H1 (cell line): ENCODE results near the gene MAPK8IP1. TPM values are rescaled to one million over a fixed set of nuclear protein-coding genes. Genes with fewer than 3 reads are reported as not detected.

Experiments
- CTCF ChIA-PET: fragments of 300-600 bp; sonication (Branson Sonifier 250); formaldehyde crosslinking; loops from one replicate; lab custom pipeline; 2021; ENCODE audit not compliant: partially characterized antibody; lab: Charles Lee
- POLR2A ChIA-PET: fragments of 300-600 bp; sonication (Branson Sonifier 250); formaldehyde crosslinking; loops from one replicate; lab custom pipeline; 2021; ENCODE audit warnings: inconsistent platforms; ENCODE audit not compliant: partially characterized antibody; lab: Charles Lee
- DNase-seq, 2 experiments: peaks; one replicate each; pipeline versions ENCODE4 v3.0.0 to v3.0.0-alpha.2; 2010 to 2022; ENCODE audit warnings: low spot score in 2 of 2, low read depth in 1 of 2, mixed read lengths in 1 of 2
- FAIRE-seq: peaks from 2 replicates; lab custom pipeline; 2011; peaks lifted over from hg19 to GRCh38; lab: Jason Lieb, UNC
- H2AFZ ChIP-seq: 2 replicates; pipeline ENCODE4 v1.8.1; 2012; ENCODE audit warnings: low read length, inconsistent platforms
- H2AK5ac ChIP-seq: 2 replicates; pipeline ENCODE4 v1.6.1; 2013; ENCODE audit warnings: low read depth, low read length
- H2BK120ac ChIP-seq: replicated peaks from 2 replicates; pipeline ENCODE3; 2013; ENCODE audit warnings: low read depth, low read length, inconsistent platforms
- H2BK12ac ChIP-seq: 2 replicates; pipeline ENCODE4 v1.6.1; 2013; ENCODE audit warnings: low read depth, low read length
- H2BK15ac ChIP-seq: 2 replicates; pipeline ENCODE4 v1.6.1; 2013; ENCODE audit warnings: low read length
- H2BK20ac ChIP-seq: 2 replicates; pipeline ENCODE4 v1.6.1; 2013; ENCODE audit warnings: low read length
- H2BK5ac ChIP-seq: 2 replicates; pipeline ENCODE4 v1.6.1; 2013; ENCODE audit warnings: low read depth, low read length
- H3K14ac ChIP-seq: 2 replicates; pipeline ENCODE4 v1.6.1; 2013; ENCODE audit warnings: inconsistent platforms; ENCODE audit not compliant: insufficient read length
- H3K18ac ChIP-seq: 2 replicates; pipeline ENCODE4 v1.6.1; 2013; ENCODE audit warnings: low read length; ENCODE audit errors: extremely low read depth
- H3K23ac ChIP-seq: 2 replicates; pipeline ENCODE4 v1.6.1; 2013; ENCODE audit warnings: inconsistent platforms; ENCODE audit not compliant: insufficient read length
- H3K23me2 ChIP-seq: 2 replicates; pipeline ENCODE4 v1.6.1; 2013; ENCODE audit warnings: low read depth, low read length
- H3K27ac ChIP-seq: 2 replicates; pipeline ENCODE4 v1.6.1; 2011; ENCODE audit warnings: low read depth, low read length, inconsistent platforms
- H3K27me3 ChIP-seq, 4 experiments: replicated peaks in 1 of 4; 1 replicate in 1 of 4; 2 replicates in 3 of 4; pipeline versions ENCODE4 v1.6.1 to v1.8.1; 2011 to 2013; ENCODE audit warnings: low read length in 3 of 4, mild to moderate bottlenecking in 3 of 4, inconsistent platforms in 2 of 4, mixed read lengths in 2 of 4, moderate library complexity in 1 of 4; ENCODE audit not compliant: control insufficient read depth in 3 of 4, insufficient read depth in 3 of 4; ENCODE audit errors: extremely low read depth in 1 of 4
- H3K36me3 ChIP-seq, 4 experiments: 2 replicates each; pipeline versions ENCODE4 v1.6.1 to v1.8.1; 2011 to 2013; ENCODE audit warnings: mild to moderate bottlenecking in 4 of 4, low read length in 3 of 4, moderate library complexity in 2 of 4, control low read depth in 1 of 4, inconsistent platforms in 1 of 4; ENCODE audit not compliant: insufficient read depth in 4 of 4, control insufficient read depth in 2 of 4
- H3K4ac ChIP-seq: replicated peaks from 2 replicates; pipeline ENCODE3; 2013; ENCODE audit warnings: low read length, low read depth, mixed read lengths, inconsistent platforms; ENCODE audit not compliant: insufficient read length
- H3K4me1 ChIP-seq, 4 experiments: replicated peaks in 1 of 4; 1 replicate in 1 of 4; 2 replicates in 3 of 4; pipeline versions ENCODE4 v1.6.1 to v1.8.1; 2011 to 2013; ENCODE audit warnings: low read length in 3 of 4, inconsistent platforms in 2 of 4, mixed read lengths in 1 of 4; ENCODE audit not compliant: insufficient read depth in 4 of 4, control insufficient read depth in 3 of 4
- H3K4me2 ChIP-seq, 2 experiments: 2 replicates each; pipeline versions ENCODE4 v1.6.1 to v1.8.1; 2011 to 2013; ENCODE audit warnings: low read depth in 2 of 2, low read length in 2 of 2, control low read depth in 1 of 2, inconsistent platforms in 1 of 2, mild to moderate bottlenecking in 1 of 2; ENCODE audit not compliant: insufficient read depth in 1 of 2
- H3K4me3 ChIP-seq, 4 experiments: fragments of 200-600, 300-600 bp in 1 of 4; sonication (generic), shearing (Covaris generic), sonication (Bioruptor Twin) in 1 of 4; 2 replicates each; pipeline versions ENCODE4 v1.5.1 to v1.8.1; 2011 to 2016; ENCODE audit warnings: low read length in 4 of 4, low read depth in 3 of 4, control low read depth in 2 of 4, inconsistent platforms in 2 of 4, mild to moderate bottlenecking in 2 of 4, mixed read lengths in 1 of 4, moderate library complexity in 1 of 4; ENCODE audit not compliant: insufficient read depth in 2 of 4; ENCODE audit errors: extremely low read depth in 1 of 4
- H3K56ac ChIP-seq: replicated peaks from 2 replicates; pipeline ENCODE3; 2013; ENCODE audit warnings: low read depth, mild to moderate bottlenecking, mixed read lengths, low read length, inconsistent platforms; ENCODE audit not compliant: insufficient read length
- H3K79me1 ChIP-seq: 2 replicates; pipeline ENCODE4 v1.6.1; 2013; ENCODE audit warnings: low read depth, low read length, control low read depth
- H3K79me2 ChIP-seq, 2 experiments: 2 replicates each; pipeline versions ENCODE4 v1.6.1 to v1.8.1; 2012 to 2013; ENCODE audit warnings: low read length in 2 of 2, mild to moderate bottlenecking in 2 of 2, inconsistent platforms in 1 of 2; ENCODE audit not compliant: insufficient read depth in 2 of 2, control insufficient read depth in 1 of 2
- H3K9ac ChIP-seq, 4 experiments: replicated peaks in 1 of 4; 1 replicate in 1 of 4; 2 replicates in 3 of 4; pipeline versions ENCODE4 v1.6.1 to v1.8.1; 2011 to 2013; ENCODE audit warnings: low read depth in 3 of 4, low read length in 3 of 4, control low read depth in 2 of 4, mild to moderate bottlenecking in 2 of 4, moderate library complexity in 2 of 4, inconsistent platforms in 1 of 4; ENCODE audit errors: extremely low read depth in 1 of 4
- H3K9me3 ChIP-seq, 2 experiments: 2 replicates each; pipeline versions ENCODE4 v1.6.1 to v1.8.1; 2012 to 2013; ENCODE audit warnings: mild to moderate bottlenecking in 2 of 2, moderate library complexity in 2 of 2, control low read depth in 1 of 2, inconsistent platforms in 1 of 2, low read depth in 1 of 2, low read length in 1 of 2, mixed read lengths in 1 of 2; ENCODE audit not compliant: insufficient read depth in 2 of 2
- H4K20me1 ChIP-seq, 2 experiments: replicated peaks in 1 of 2; 2 replicates each; pipeline versions ENCODE3 to v1.8.1; 2011 to 2013; ENCODE audit warnings: inconsistent platforms in 2 of 2, low read length in 2 of 2, mild to moderate bottlenecking in 1 of 2; ENCODE audit not compliant: insufficient read depth in 2 of 2, control insufficient read depth in 1 of 2
- H4K5ac ChIP-seq: 2 replicates; pipeline ENCODE4 v1.6.1; 2013; ENCODE audit warnings: low read length, low read depth, mixed read lengths, inconsistent platforms; ENCODE audit not compliant: insufficient read length
- H4K8ac ChIP-seq: 2 replicates; pipeline ENCODE4 v1.8.0; 2013; ENCODE audit warnings: mild to moderate bottlenecking, moderate library complexity, low read length, inconsistent platforms; ENCODE audit not compliant: insufficient read depth; ENCODE audit errors: extremely low read depth
- H4K91ac ChIP-seq: replicated peaks from 2 replicates; pipeline ENCODE3; 2013; ENCODE audit warnings: low read length, mixed read lengths, inconsistent platforms; ENCODE audit not compliant: insufficient read length
- BRCA1 ChIP-seq: IDR thresholded peaks from 2 replicates; pipeline ENCODE4 v1.6.1; 2012; ENCODE audit warnings: low read depth, low read length, improper control_type of control experiment
- CHD1 ChIP-seq: IDR thresholded peaks from 2 replicates; pipeline ENCODE4 v1.6.1; 2012; ENCODE audit warnings: low read depth, low read length, improper control_type of control experiment
- CREB1 ChIP-seq: IDR thresholded peaks from 2 replicates; pipeline ENCODE4 v1.6.1; 2012; ENCODE audit warnings: inconsistent platforms
- EGR1 ChIP-seq: IDR thresholded peaks from 2 replicates; pipeline ENCODE4 v1.6.1; 2011; ENCODE audit warnings: low read depth, low read length, borderline replicate concordance
- FOSL1 ChIP-seq: IDR thresholded peaks from 2 replicates; pipeline ENCODE4 v1.6.1; 2011; ENCODE audit warnings: mild to moderate bottlenecking, low read depth, low read length, moderate library complexity; ENCODE audit not compliant: insufficient read depth
- KDM4A ChIP-seq: IDR thresholded peaks from one replicate; pipeline ENCODE4 v1.7.1; 2012; ENCODE audit warnings: low read depth, mild to moderate bottlenecking, moderate library complexity, low read length, inconsistent platforms; ENCODE audit not compliant: severe bottlenecking
- KDM5A ChIP-seq: fragments of 200-600 bp; IDR thresholded peaks from 2 replicates; pipeline ENCODE4 v1.7.1; 2012; ENCODE audit warnings: mild to moderate bottlenecking, low read length, inconsistent platforms, mixed read lengths
- PHF8 ChIP-seq: fragments of 200-600 bp; sonication (generic); conservative IDR thresholded peaks from 2 replicates; pipeline ENCODE4 v1.7.1; 2012; ENCODE audit warnings: low read depth, mild to moderate bottlenecking, inconsistent platforms, low read length, moderate library complexity
- RFX5 ChIP-seq: IDR thresholded peaks from 2 replicates; pipeline ENCODE4 v1.6.1; 2011; ENCODE audit warnings: low read depth, low read length, improper control_type of control experiment, borderline replicate concordance
- ZNF274 ChIP-seq: IDR thresholded peaks from 2 replicates; pipeline ENCODE4 v1.7.0; 2012; ENCODE audit warnings: low read length, borderline replicate concordance; ENCODE audit errors: extremely low read depth
- WGBS, 2 experiments: shearing (Covaris generic) in 1 of 2; methylation state at CpG; one replicate each; pipeline versions ENCODE4 v1.1.6 to v1.1.7; 2013 to 2015; ENCODE audit warnings: low lambda C conversion rate in 2 of 2, mixed read lengths in 2 of 2, inconsistent platforms in 1 of 2, low coverage in 1 of 2, missing lambda C conversion rate in 1 of 2; ENCODE audit not compliant: insufficient replicate concordance in 2 of 2, insufficient coverage in 1 of 2, insufficient read length in 1 of 2; ENCODE audit errors: extremely low coverage in 1 of 2, missing lambda C conversion rate in 1 of 2; 5-methylcytosine and 5-hydroxymethylcytosine counted together
- polyA plus RNA-seq, 7 experiments: library from polyadenylated mRNA; depleted of rRNA in 3 of 7; stranded (reverse) in 5 of 7; unstranded in 2 of 7; fragments of >200 nt in 5 of 7; fragments of 200-250 nt in 2 of 7; gene quantifications; 1 replicate in 5 of 7; 2 replicates in 1 of 7; 4 replicates in 1 of 7; pipeline versions ENCODE4 v1.2.1 to v1.2.3, GENCODE V29; 2011 to 2013; ENCODE audit warnings: missing spikeins in 2 of 7, mixed read lengths in 2 of 7
- total RNA-seq: library from RNA; stranded (reverse); fragmentation: NEBNext Ultra II Directional; extraction: Animal tissue kit (Norgen Biotek cat#: 25700); gene quantifications from 2 replicates; pipeline ENCODE4 v1.2.1, GENCODE V29; 2021
- TF ChIP-seq, protein P1 (sequence below): IDR thresholded peaks from 2 replicates; pipeline ENCODE4 v1.6.1; 2011; ENCODE audit warnings: low read length, improper control_type of control experiment

The MAPK8IP1 gene
- total and polyA plus RNA-seq, 2 of the 8 experiments (the other 6 are each of a cell fraction or from before 2014, with no cell fraction given) = 32.4 to 40.1 TPM

DNA sequence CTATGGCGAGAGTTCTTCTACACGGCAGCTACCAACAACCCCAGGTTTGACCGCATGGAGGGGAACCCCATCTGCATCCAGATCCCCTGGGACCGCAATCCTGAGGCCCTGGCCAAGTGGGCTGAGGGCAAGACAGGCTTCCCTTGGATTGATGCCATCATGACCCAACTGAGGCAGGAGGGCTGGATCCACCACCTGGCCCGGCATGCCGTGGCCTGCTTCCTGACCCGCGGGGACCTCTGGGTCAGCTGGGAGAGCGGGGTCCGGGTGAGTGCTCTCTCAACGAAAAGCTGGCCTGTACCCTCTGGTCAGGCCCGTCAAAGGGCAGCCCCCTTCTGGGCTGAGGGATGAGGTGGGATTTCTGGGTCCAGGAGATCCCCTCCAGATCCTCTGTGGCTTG lies 15.9 kb upstream of the MAPK8IP1 start:
- Histone ChIP-seq H3K4me1 (peaks cover 0 to 3% (median under 1%) of the 10 kb centered on the region in 4 experiments; a peak in 2 of 7 replicates), H2BK15ac (no peak overlapping the region), H3K9me3 (no peaks in the 10 kb centered on the region), H2BK120ac (no peak overlapping the region), H3K23ac (no peak overlapping the region), H2AK5ac (no peak overlapping the region), H3K79me1 (no peaks in the 10 kb centered on the region; the same call in 1 of the 2 replicates), H3K79me2 (no peaks in the 10 kb centered on the region), H3K27ac (no peak overlapping the region), H4K20me1 (peaks cover 0 to 2% of the 10 kb centered on the region in 2 experiments), H3K4me3 (no peak overlapping the region), H3K4me2 (no peak overlapping the region), H3K56ac (no peak overlapping the region), H2BK20ac (no peak overlapping the region), H4K8ac (no peak overlapping the region; the same call in 1 of the 2 replicates), H3K9ac (no peak overlapping the region), H4K91ac (no peak overlapping the region), H2AFZ (no peak overlapping the region), H2BK5ac (no peak overlapping the region), H4K5ac (no peak overlapping the region), H3K14ac (no peak overlapping the region), H3K18ac (no peak overlapping the region), H3K27me3 (no peaks in the 10 kb centered on the region), H3K23me2 (no peaks in the 10 kb centered on the region), H2BK12ac (no peak overlapping the region), H3K4ac (no peak overlapping the region), H3K36me3 (peaks cover 5 to 15% (median 10%) of the 10 kb centered on the region in 4 experiments; a peak in 5 of 8 replicates)
- 91% methylated on average over 12 of the region's 12 CpGs; no CpG with 5 or more reads in 1 of the 2 experiments for WGBS, 2 experiments
- CTCF ChIA-PET = interaction anchor here (4.8 to 6.3 kb wide), 2 partner anchors 10 to 13 kb away, joined by 41 to 90 read pairs; no protein-coding TSS in a partner anchor
- POLR2A ChIA-PET = interaction anchor here (0.8 to 2.2 kb wide), 3 partner anchors 10 to 38 kb away, joined by 3 to 7 read pairs (median 4); partner anchors contain the start of gene FREY1
- DNase-seq (no peak), FAIRE-seq (no peak)
- no peak for TF ChIP-seq FOSL1
- no peak for TF ChIP-seq PHF8
- TF ChIP-seq, protein P1, sequence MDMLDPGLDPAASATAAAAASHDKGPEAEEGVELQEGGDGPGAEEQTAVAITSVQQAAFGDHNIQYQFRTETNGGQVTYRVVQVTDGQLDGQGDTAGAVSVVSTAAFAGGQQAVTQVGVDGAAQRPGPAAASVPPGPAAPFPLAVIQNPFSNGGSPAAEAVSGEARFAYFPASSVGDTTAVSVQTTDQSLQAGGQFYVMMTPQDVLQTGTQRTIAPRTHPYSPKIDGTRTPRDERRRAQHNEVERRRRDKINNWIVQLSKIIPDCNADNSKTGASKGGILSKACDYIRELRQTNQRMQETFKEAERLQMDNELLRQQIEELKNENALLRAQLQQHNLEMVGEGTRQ = no peak
- no peak for TF ChIP-seq RFX5
- TF ChIP-seq ZNF274 = no peak
- TF ChIP-seq KDM4A = no peak
- TF ChIP-seq CREB1 = no peak
- TF ChIP-seq EGR1 = no peak
- no peak for TF ChIP-seq KDM5A
- TF ChIP-seq BRCA1 = no peak
- TF ChIP-seq CHD1 = no peak
